ENCODE data around the gene SOBP.
A peak's percentile ranks its signal among the peaks of the same experiment; 100 is the strongest.

The SOBP gene

GRCh38 chr6:107590378-107590777 is 100.5 kb downstream of the SOBP start:
- DNase-seq = no peak

- DNase-seq = no peak
These were observed 101.4 kb downstream of the SOBP start for GRCh38 chr6:107591346-107591745.

GRCh38 chr6:107592806-107593205 is 102.9 kb downstream of the SOBP start:
- DNase-seq = no peak

DNA sequence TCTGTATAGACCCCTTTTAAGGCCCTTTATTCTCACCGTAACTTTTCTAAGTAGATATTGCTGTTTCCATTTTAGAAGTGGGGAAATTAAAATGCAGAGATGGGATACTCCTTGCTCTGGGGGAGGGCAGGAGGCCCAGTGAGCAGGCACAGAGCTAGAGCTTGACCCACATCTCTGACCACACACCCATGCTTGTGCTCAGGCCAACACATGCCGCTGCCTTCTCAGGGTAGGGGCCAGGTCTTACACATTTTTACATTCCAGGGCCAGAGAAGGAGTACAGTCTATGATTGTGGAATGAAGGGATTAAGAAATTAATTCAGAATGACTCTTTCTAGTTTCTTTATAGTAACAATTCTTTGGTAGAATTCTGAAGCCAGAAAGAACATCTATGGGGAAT is 104.8 kb downstream of the SOBP start:
- no peak for DNase-seq

DNA sequence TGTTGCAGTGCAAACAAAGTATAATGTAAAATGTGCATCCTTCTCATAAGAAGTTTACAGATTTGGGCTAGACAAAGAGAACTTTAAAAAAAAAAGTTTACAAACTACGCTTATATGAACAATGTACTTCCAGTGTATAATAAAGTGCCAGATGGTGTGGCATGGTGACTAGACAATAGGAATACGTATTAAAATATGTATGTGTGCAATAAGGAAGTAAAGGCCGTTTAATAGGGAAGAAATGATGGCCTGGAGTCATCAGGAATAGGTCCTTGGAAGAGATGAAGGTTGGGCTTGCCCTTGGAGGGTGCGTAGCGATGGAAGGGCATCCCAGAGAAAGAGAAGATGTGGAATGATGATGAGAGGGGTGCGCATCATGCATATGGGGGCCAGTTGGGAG is 108.2 kb downstream of the SOBP start:
- no peak for DNase-seq

- no peak for DNase-seq
These were observed 109.1 kb downstream of the SOBP start for GRCh38 chr6:107599043-107599442.

- no peak for DNase-seq
These were observed 110.2 kb downstream of the SOBP start for GRCh38 chr6:107600121-107600520.

DNA sequence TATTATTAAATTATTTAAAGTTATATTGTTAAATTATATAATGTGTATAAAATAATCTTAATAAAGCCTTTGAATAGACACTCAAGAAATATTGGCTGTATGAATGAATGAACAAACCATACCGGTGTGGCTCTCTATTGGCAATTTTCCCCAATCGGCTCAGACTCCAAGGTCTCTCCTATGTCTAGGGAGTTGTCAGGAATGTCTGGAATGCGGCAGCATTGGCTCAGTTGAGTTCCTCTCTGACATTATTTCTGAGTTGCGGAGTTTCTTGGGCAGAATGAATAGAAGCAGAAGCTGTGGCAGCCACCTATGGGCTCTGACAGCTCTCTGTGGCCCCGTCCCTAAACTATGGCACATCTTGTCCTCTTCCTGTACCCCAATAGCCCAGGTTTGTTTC is 111.0 kb downstream of the SOBP start:
- no peak for DNase-seq

- no peak for DNase-seq
These were observed 111.5 kb downstream of the SOBP start for GRCh38 chr6:107601406-107601805.

- no peak for DNase-seq
These were observed 112.5 kb downstream of the SOBP start for GRCh38 chr6:107602321-107603005.

GRCh38 chr6:107603006-107603370 is 113.1 kb downstream of the SOBP start:
- no peak for DNase-seq

GRCh38 chr6:107604549-107604948 is 114.6 kb downstream of the SOBP start:
- no peak for DNase-seq

GRCh38 chr6:107606407-107606806 is 116.5 kb downstream of the SOBP start:
- no peak for DNase-seq

DNA sequence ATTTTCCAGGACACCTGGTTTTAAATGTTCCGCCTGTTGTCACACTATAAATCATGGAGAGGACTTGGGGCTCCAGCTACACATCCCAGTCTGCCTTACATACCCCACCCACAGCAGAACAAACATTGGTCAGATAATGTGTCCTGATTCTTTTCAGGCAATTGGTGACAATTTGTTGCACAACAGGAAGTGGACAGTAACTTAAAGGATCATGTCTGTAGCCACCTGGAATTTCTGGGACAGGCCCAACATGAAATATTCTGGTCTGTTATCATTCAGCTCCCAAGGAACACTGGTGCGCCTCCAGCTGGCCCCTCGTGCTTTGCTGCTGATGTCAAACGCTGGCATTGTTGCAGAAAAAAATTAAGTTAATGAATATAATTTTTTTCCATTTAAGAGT is 117.2 kb downstream of the SOBP start:
- DNase-seq = no peak

GRCh38 chr6:107611094-107611810 is 121.3 kb downstream of the SOBP start:
- DNase-seq = no peak

DNA sequence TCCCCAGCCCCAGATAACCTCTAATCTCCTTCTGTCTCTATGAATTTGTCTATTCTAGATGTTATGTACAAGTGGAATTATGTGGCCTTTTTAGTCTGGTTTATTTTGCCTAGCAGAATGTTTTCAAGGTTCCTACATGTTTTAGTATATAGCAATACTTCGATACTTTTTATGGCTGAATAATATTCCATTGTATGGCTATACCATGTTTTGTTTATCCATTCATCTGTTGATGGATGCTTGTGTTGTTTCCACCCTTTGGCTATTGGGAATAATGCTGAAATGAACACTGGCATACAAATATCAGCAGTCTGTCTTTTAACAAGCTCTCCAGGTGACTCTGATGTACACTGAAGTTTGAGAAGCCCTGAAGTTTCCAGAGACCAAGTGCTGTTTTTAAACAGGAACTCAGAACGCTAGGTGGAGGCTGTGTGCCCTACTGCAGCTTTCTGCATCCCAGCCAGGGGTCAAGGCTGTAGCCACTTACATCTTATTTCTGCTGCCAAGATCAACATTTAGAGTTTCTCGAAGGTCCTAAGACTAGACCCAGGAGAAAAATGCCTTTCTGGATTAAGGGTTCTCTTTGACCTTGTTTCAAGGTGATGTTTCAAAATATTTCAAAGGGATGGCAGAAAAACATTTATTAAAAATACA is 123.0 kb downstream of the SOBP start:
- DNase-seq = no peak

GRCh38 chr6:107613651-107614379 is 123.9 kb downstream of the SOBP start:
- no peak for DNase-seq

DNA sequence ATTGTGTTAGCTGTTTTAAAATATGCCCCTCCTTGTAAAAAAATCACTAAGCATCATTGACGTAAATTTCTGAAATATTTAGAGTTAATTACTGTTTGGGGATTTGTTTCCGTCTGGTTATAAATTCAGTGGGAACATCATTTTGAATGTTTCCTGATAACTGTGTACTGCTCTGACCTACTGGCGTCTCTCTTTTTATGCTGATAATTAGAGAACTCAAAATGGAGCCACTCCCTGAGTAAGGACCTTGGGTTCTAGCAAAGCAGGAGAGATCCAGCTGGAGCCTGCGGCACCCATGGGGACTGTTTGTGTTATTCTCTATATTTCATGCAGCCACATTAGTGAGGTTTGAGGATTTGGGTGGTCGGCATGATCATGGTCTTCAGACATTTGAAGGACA is 124.9 kb downstream of the SOBP start:
- no peak for DNase-seq

GRCh38 chr6:107616775-107617174 is 126.9 kb downstream of the SOBP start:
- DNase-seq = no peak

GRCh38 chr6:107617341-107617932 is 127.5 kb downstream of the SOBP start:
- no peak for DNase-seq

- no peak for DNase-seq
These were observed 128.8 kb downstream of the SOBP start for GRCh38 chr6:107618672-107619071.

DNA sequence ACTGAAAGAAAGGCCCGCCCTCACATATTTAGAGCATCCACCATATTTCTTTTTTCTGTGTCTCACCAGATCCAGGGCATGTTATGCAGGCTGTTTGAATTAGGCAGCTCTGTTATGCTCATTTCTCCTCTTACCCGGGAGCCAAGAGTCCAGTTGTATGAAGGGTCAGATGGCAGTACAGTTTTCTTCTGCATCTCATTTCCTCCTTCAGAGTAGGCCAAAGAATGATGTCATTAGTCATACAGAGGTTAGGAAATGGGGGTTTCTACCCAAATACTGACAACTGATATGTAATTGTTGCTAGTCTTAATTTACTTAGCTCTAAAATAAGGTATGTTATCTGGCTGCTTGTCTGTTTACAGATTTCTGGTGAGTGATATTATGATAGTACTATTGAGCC is 130.8 kb downstream of the SOBP start:
- no peak for DNase-seq

DNA sequence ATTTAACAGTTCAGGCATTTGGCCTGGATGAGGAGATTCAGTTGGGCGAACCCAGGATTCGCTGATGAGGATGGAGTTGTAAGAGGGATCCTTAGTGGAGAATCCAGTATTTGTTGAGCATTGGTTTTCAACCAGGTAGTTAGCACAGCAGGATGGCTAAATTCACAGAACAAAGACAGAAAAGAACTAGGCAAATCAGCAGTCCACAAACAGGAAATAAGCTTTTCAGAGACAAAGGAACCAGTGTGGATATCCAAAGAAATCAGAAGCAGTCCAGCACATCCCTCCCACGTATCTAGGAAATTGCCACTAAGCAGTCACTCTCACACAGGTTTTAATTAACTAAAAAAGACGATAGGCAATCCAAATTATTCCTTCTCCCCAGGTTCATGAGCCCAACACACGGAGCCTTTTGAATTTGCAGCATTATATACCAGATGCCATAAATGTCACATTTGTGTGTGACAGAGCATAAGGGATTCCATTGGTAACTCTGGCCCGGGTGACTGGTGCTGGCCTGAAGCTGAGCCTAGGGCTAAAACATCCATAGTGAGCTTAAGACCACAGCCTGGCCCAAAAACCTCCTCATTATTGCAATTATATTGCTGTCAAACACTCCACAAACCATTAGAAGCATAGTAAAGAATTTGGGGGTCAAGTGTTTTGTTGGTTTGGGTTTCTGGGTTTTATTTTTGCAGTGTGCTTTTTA is 131.5 kb downstream of the SOBP start:
- DNase-seq = peak; percentile 65
